Urinary bladder (tissue), 4 donors: ENCODE measurements around the gene SLC2A1. TPM values are rescaled to one million over a fixed set of nuclear protein-coding genes. Genes with fewer than 3 reads are reported as not detected.

ENCODE experiments used
- DNase-seq: peaks from one replicate; pipeline ENCODE4 v3.0.0-alpha.2; 2015; ENCODE audit errors: extremely low spot score
- H3K27ac ChIP-seq: one replicate; pipeline ENCODE4 v1.5.1; 2013; ENCODE audit warnings: low read depth, mild to moderate bottlenecking, moderate library complexity
- H3K36me3 ChIP-seq: one replicate; pipeline ENCODE4 v1.6.1; 2013; ENCODE audit warnings: mild to moderate bottlenecking, moderate library complexity; ENCODE audit not compliant: insufficient read depth
- H3K4me1 ChIP-seq: one replicate; pipeline ENCODE4 v1.6.1; 2013; ENCODE audit warnings: mild to moderate bottlenecking, moderate library complexity; ENCODE audit not compliant: insufficient read depth
- H3K4me3 ChIP-seq: one replicate; pipeline ENCODE4 v1.5.1; 2013; ENCODE audit warnings: low read depth, low read length
- WGBS: extraction: QIAGEN DNeasy Blood & Tissue Kit; methylation state at CpG from one replicate; pipeline ENCODE4 v1.1.7; 2013; 5-methylcytosine and 5-hydroxymethylcytosine counted together
- polyA plus RNA-seq: library from polyadenylated mRNA; stranded (reverse); fragments of 200-250 nt; gene quantifications from one replicate; pipeline ENCODE4 v1.2.3, GENCODE V29; 2013
- total RNA-seq: library from RNA; depleted of rRNA; stranded (reverse); fragments of >200 nt; gene quantifications from one replicate; pipeline ENCODE4 v1.2.3, GENCODE V29; 2014
- donor health status: healthy with polysubstance abuse.
- donor health status: healthy.

The SLC2A1 gene
- total and polyA plus RNA-seq, 2 donors = 56.1 to 78.5 TPM

- no peak for DNase-seq
- Histone ChIP-seq H3K4me3 (no peak overlapping the region), H3K36me3 (no peaks in the 10 kb centered on the region), H3K4me1 (no peaks in the 10 kb centered on the region), H3K27ac (no peak overlapping the region)
- 80% methylated on average over 1 of the region's 1 CpG for WGBS
Measured at GRCh38 chr1:42960122-42960390, 1.4 kb upstream of the SLC2A1 start.

GRCh38 chr1:42957880-42958487 is 684 bp downstream of the SLC2A1 start:
- WGBS = 1% methylated on average over 72 of the region's 72 CpGs
- DNase-seq = no peak

GRCh38 chr1:42957229-42957879 is 1.3 kb downstream of the SLC2A1 start:
- WGBS = 43% methylated on average over 26 of the region's 26 CpGs
- H3K36me3 ChIP-seq = no peaks in the 10 kb centered on the region

More at GRCh38 chr1:42957880-42958487, 684 bp downstream of the SLC2A1 start:
- H3K36me3 ChIP-seq = no peaks in the 10 kb centered on the region
- peak overlapping the region; percentile 91 for H3K27ac ChIP-seq
- peak overlapping the region; percentile 69 for H3K4me3 ChIP-seq
- H3K4me1 ChIP-seq = peaks cover 2% of the 10 kb centered on the region

GRCh38 chr1:42956739-42957138 is 1.9 kb downstream of the SLC2A1 start:
- no peak for DNase-seq
- Histone ChIP-seq H3K27ac (no peak overlapping the region), H3K36me3 (no peaks in the 10 kb centered on the region), H3K4me3 (peak overlapping the region; percentile 69), H3K4me1 (peaks cover 2% of the 10 kb centered on the region)
- 74% methylated on average over 3 of the region's 3 CpGs for WGBS

More at GRCh38 chr1:42957229-42957879, 1.3 kb downstream of the SLC2A1 start:
- peak overlapping the region; percentile 69 for H3K4me3 ChIP-seq
- peaks cover 2% of the 10 kb centered on the region for H3K4me1 ChIP-seq
- peak overlapping the region; percentile 91 for H3K27ac ChIP-seq
- no peak for DNase-seq

GRCh38 chr1:42955311-42956063 is 3.2 kb downstream of the SLC2A1 start:
- DNase-seq = no peak
- Histone ChIP-seq H3K4me1 (peaks cover 2% of the 10 kb centered on the region), H3K36me3 (no peaks in the 10 kb centered on the region), H3K27ac (no peak overlapping the region), H3K4me3 (no peak overlapping the region)
- 84% methylated on average over 16 of the region's 16 CpGs for WGBS

GRCh38 chr1:42953182-42954180 is 5.2 kb downstream of the SLC2A1 start:
- WGBS = 83% methylated on average over 13 of the region's 13 CpGs
- no peak for DNase-seq
- peaks cover 2% of the 10 kb centered on the region for H3K4me1 ChIP-seq
- no peak overlapping the region for H3K27ac ChIP-seq
- H3K36me3 ChIP-seq = no peaks in the 10 kb centered on the region
- no peak overlapping the region for H3K4me3 ChIP-seq

- DNase-seq = no peak
- H3K4me1 ChIP-seq = peaks cover 2% of the 10 kb centered on the region
- H3K4me3 ChIP-seq = no peak overlapping the region
- 85% methylated on average over 11 of the region's 11 CpGs for WGBS
- H3K36me3 ChIP-seq = no peaks in the 10 kb centered on the region
- peak overlapping the region; percentile 30 for H3K27ac ChIP-seq
Measured at GRCh38 chr1:42952303-42953001, 6.2 kb downstream of the SLC2A1 start.

GRCh38 chr1:42951588-42951987 is 7.1 kb downstream of the SLC2A1 start:
- no peak for DNase-seq
- WGBS = 91% methylated on average over 1 of the region's 1 CpG
- Histone ChIP-seq H3K36me3 (no peaks in the 10 kb centered on the region), H3K4me3 (no peak overlapping the region), H3K4me1 (peaks cover 2% of the 10 kb centered on the region), H3K27ac (no peak overlapping the region)

GRCh38 chr1:42950116-42950481 is 8.6 kb downstream of the SLC2A1 start:
- peaks cover 2% of the 10 kb centered on the region for H3K4me1 ChIP-seq
- H3K27ac ChIP-seq = no peak overlapping the region
- WGBS = 88% methylated on average over 5 of the region's 5 CpGs
- no peak for DNase-seq
- no peaks in the 10 kb centered on the region for H3K36me3 ChIP-seq
- H3K4me3 ChIP-seq = no peak overlapping the region

GRCh38 chr1:42949312-42950115 is 9.2 kb downstream of the SLC2A1 start:
- H3K27ac ChIP-seq = no peak overlapping the region
- 74% methylated on average over 9 of the region's 9 CpGs for WGBS
- no peaks in the 10 kb centered on the region for H3K36me3 ChIP-seq
- H3K4me3 ChIP-seq = no peak overlapping the region
- no peak for DNase-seq
- H3K4me1 ChIP-seq = peaks cover 2% of the 10 kb centered on the region

GRCh38 chr1:42947965-42948732 is 10.5 kb downstream of the SLC2A1 start:
- Histone ChIP-seq H3K4me1 (peaks cover under 1% of the 10 kb centered on the region), H3K4me3 (no peak overlapping the region), H3K36me3 (no peaks in the 10 kb centered on the region), H3K27ac (no peak overlapping the region)
- 79% methylated on average over 13 of the region's 13 CpGs for WGBS
- DNase-seq = no peak

- no peak overlapping the region for H3K27ac ChIP-seq
- H3K36me3 ChIP-seq = peaks cover 3% of the 10 kb centered on the region
- 85% methylated on average over 4 of the region's 4 CpGs for WGBS
- no peak for DNase-seq
- no peaks in the 10 kb centered on the region for H3K4me1 ChIP-seq
- no peak overlapping the region for H3K4me3 ChIP-seq
Measured at GRCh38 chr1:42947117-42947516, 11.6 kb downstream of the SLC2A1 start.
